Activated CD4-positive, alpha-beta T cell treated with anti-CD3 and anti-CD28 coated beads, Interleukin-2, amount 50 U/mL, for 16 hours (primary cell): ENCODE data around the gene TMEM232.
A peak's percentile ranks its signal among the peaks of the same experiment; 100 is the strongest.
"Not testable (repeated sequence)": the region's sequence is repeated elsewhere in the genome, so short reads cannot be mapped to it uniquely, and the experiment has no call there.

Source experiments
- DNase-seq: peaks from one replicate; pipeline ENCODE4 v3.0.0-alpha.2; 2020

The TMEM232 gene

GRCh38 chr5:110726249-110727024 lies at the start of gene TMEM232:
TSS of gene TMEM232 (minus strand) at chr5:110726671. CDS start at chr5:110667352, 59,319 bp downstream.
- peak; percentile 71 for DNase-seq

- no peak for DNase-seq
Observed at GRCh38 chr5:110770286-110770685, 43.8 kb upstream of the TMEM232 start.

- no peak for DNase-seq
Observed at GRCh38 chr5:110769000-110769681, 42.7 kb upstream of the TMEM232 start.

GRCh38 chr5:110768138-110768860 lies 41.8 kb upstream of the TMEM232 start:
- no peak for DNase-seq

GRCh38 chr5:110760158-110760557 lies 33.7 kb upstream of the TMEM232 start:
- no peak for DNase-seq

GRCh38 chr5:110757118-110757729 lies 30.8 kb upstream of the TMEM232 start:
- peak; percentile 52 for DNase-seq

GRCh38 chr5:110754181-110754580 lies 27.7 kb upstream of the TMEM232 start:
- no peak for DNase-seq

- DNase-seq = peak; percentile 29
Observed at GRCh38 chr5:110753600-110753999, 27.1 kb upstream of the TMEM232 start.

- peak; percentile 57 for DNase-seq
Observed at GRCh38 chr5:110752953-110753352, 26.5 kb upstream of the TMEM232 start.

GRCh38 chr5:110751902-110752762 lies 25.7 kb upstream of the TMEM232 start:
- DNase-seq = peak; percentile 91

GRCh38 chr5:110738812-110739651 lies 12.6 kb upstream of the TMEM232 start, which contains the start of gene SLC25A46:
TSS of gene SLC25A46 (plus strand) at chr5:110739007. CDS start at chr5:110739120, 113 bp downstream.
- peak; percentile 93 for DNase-seq

- no peak for DNase-seq
Observed at GRCh38 chr5:110738503-110738811, 12.0 kb upstream of the TMEM232 start.

GRCh38 chr5:110736753-110737152 lies 10.3 kb upstream of the TMEM232 start:
- DNase-seq = no peak

GRCh38 chr5:110735556-110735955 lies 9.1 kb upstream of the TMEM232 start:
- no peak for DNase-seq

GRCh38 chr5:110734101-110734500 lies 7.6 kb upstream of the TMEM232 start:
- DNase-seq = no peak

GRCh38 chr5:110731499-110731898 lies 5.0 kb upstream of the TMEM232 start:
- DNase-seq = not testable (repeated sequence)

GRCh38 chr5:110727025-110727314 lies 499 bp upstream of the TMEM232 start:
- DNase-seq = no peak

GRCh38 chr5:110718311-110718710 lies 8.2 kb downstream of the TMEM232 start:
- DNase-seq = no peak

GRCh38 chr5:110716247-110717245 lies 9.9 kb downstream of the TMEM232 start:
- DNase-seq = no peak

- no peak for DNase-seq
Observed at GRCh38 chr5:110707260-110707844, 19.1 kb downstream of the TMEM232 start.
